ENCODE results near the gene MAPK1. TPM values are rescaled to one million over a fixed set of nuclear protein-coding genes. Genes with fewer than 3 reads are reported as not detected.
A peak's percentile ranks its signal among the peaks of the same experiment; 100 is the strongest.

The MAPK1 gene
- total and polyA plus RNA-seq, 9 of the 15 experiments (the other 6 are each of a cell fraction or from before 2014, with no cell fraction given): 46.3 to 575 (median 283) TPM

DNA sequence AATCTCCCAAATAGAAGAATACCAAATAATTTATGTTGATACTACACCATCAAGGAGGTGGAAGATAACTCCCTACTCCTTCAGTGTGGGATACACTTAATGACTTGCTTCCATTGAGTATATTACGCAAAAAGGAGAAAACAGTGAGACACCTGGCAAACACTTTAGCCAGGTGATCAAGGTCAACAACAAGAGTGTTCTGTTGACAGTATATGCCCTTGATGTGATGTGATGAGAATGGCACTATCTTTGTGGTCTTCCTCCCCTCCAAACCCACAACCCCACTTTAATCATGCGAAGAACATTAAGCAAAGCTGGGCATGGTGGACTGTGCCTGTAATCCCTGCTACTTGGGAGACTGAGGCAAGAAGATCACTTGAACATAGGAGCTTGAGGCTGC, 26.0 kb downstream of the MAPK1 start:
- H3K4me1 ChIP-seq (replicated peaks in 1 of 2; ENCODE audit: control insufficient read depth in 2 of 2, insufficient read depth in 2 of 2, low read length in 2 of 2): peaks cover 12 to 13% of the 10 kb centered on the region in 2 experiments
- H2AFZ ChIP-seq (ENCODE audit: low read depth, low read length): no peak overlapping the region
- DNase-seq (ENCODE audit: extremely low read depth in 1 of 4, low spot score in 3 of 4) (no peak), FAIRE-seq (no peak), ATAC-seq (no peak)
- peaks cover 12% of the 10 kb centered on the region for H3K9me1 ChIP-seq (ENCODE audit: control insufficient read depth, insufficient read depth, low read length)
- no peak overlapping the region for H3K4me3 ChIP-seq
- H3K4me2 ChIP-seq (ENCODE audit: insufficient read depth, low read length): no peak overlapping the region
- no TSS peak for BruUV-seq (replicated peaks)
- WGBS (ENCODE audit: insufficient coverage, low coverage, missing lambda C conversion rate): 98% methylated on average over 2 of the region's 2 CpGs
- peaks cover 36% of the 10 kb centered on the region; the same call in 2 of the 3 replicates for H3K36me3 ChIP-seq (ENCODE audit: control insufficient read depth, insufficient read depth, low read length)
- in situ Hi-C loops (cut with MboI): no loop called here
- ChIA-PET POLR2A (interaction anchor here (0.7 to 45.6 kb wide), 7 partner anchors 12 to 78 kb away, joined by 3 to 1351 read pairs (median 5); partner anchors contain the start of gene MAPK1), CTCF (ENCODE audit: low intra/inter-chr PET ratio) (no interaction called here)
- peaks cover 92% of the 10 kb centered on the region for H3K79me2 ChIP-seq (ENCODE audit: control insufficient read depth, insufficient read depth, low read length)
- H4K20me1 ChIP-seq (replicated peaks; ENCODE audit: control insufficient read depth, insufficient read depth, low read length): peaks cover 74% of the 10 kb centered on the region
- no peaks in the 10 kb centered on the region for H3K27me3 ChIP-seq (ENCODE audit: control insufficient read depth in 2 of 2, insufficient read depth in 2 of 2, low read length in 2 of 2)
- no peak overlapping the region for H3K27ac ChIP-seq (ENCODE audit: extremely low read depth, low read depth, low read length)
- H3K9ac ChIP-seq (ENCODE audit: insufficient read depth in 1 of 2, low read depth in 2 of 2, low read length in 2 of 2): no peak overlapping the region
- no peaks in the 10 kb centered on the region for H3K9me3 ChIP-seq (replicated peaks; ENCODE audit: control insufficient read depth, insufficient read depth, low read depth, low read length)
- intact Hi-C loops (cut with micrococcal nuclease): no loop called here
- no peak for TF ChIP-seq FIP1L1 (IDR thresholded peaks at IDR 0.05; ENCODE audit: low read depth, low read length, poor library complexity, severe bottlenecking)
- no peak for TF ChIP-seq CSDE1 (IDR thresholded peaks at IDR 0.05)
- peak; percentile 29; the same call in 1 of the 2 replicates for TF ChIP-seq FOXP1 (CRISPR knock-in tag; IDR thresholded peaks at IDR 0.05)
- TF ChIP-seq, protein P1, sequence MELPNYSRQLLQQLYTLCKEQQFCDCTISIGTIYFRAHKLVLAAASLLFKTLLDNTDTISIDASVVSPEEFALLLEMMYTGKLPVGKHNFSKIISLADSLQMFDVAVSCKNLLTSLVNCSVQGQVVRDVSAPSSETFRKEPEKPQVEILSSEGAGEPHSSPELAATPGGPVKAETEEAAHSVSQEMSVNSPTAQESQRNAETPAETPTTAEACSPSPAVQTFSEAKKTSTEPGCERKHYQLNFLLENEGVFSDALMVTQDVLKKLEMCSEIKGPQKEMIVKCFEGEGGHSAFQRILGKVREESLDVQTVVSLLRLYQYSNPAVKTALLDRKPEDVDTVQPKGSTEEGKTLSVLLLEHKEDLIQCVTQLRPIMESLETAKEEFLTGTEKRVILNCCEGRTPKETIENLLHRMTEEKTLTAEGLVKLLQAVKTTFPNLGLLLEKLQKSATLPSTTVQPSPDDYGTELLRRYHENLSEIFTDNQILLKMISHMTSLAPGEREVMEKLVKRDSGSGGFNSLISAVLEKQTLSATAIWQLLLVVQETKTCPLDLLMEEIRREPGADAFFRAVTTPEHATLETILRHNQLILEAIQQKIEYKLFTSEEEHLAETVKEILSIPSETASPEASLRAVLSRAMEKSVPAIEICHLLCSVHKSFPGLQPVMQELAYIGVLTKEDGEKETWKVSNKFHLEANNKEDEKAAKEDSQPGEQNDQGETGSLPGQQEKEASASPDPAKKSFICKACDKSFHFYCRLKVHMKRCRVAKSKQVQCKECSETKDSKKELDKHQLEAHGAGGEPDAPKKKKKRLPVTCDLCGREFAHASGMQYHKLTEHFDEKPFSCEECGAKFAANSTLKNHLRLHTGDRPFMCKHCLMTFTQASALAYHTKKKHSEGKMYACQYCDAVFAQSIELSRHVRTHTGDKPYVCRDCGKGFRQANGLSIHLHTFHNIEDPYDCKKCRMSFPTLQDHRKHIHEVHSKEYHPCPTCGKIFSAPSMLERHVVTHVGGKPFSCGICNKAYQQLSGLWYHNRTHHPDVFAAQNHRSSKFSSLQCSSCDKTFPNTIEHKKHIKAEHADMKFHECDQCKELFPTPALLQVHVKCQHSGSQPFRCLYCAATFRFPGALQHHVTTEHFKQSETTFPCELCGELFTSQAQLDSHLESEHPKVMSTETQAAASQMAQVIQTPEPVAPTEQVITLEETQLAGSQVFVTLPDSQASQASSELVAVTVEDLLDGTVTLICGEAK (IDR thresholded peaks at IDR 0.05): no peak
- TF ChIP-seq, protein P1 (CRISPR knock-in tag; IDR thresholded peaks at IDR 0.05): peak; percentile 55; the same call in 1 of the 2 replicates
- TF ChIP-seq CEBPG (CRISPR knock-in tag; IDR thresholded peaks at IDR 0.05): no peak
- peak in 1 of 2 experiments; percentile 45; a peak in 1 of 4 replicates for TF ChIP-seq CEBPG (tag; conservative IDR thresholded peaks at IDR 0.05 in 1 of 2, IDR thresholded peaks at IDR 0.05 in 1 of 2)
- 0 out of 2 replicates have a peak, but pooled peaks have one; percentile 36 for TF ChIP-seq HMG20B (CRISPR knock-in tag; IDR thresholded peaks at IDR 0.05)
- TF ChIP-seq ZNF239 (CRISPR knock-in tag; IDR thresholded peaks at IDR 0.05): no peak
- TF ChIP-seq TBL1XR1 (IDR thresholded peaks at IDR 0.05; ENCODE audit: low read length in 2 of 2): 0 out of 4 replicates have a peak, but pooled peaks of 1 of the 2 experiments have one; percentile 10
